DOHH2 (cell line): ENCODE measurements around the gene ROBO1.

ENCODE experiments used
- H3F3A ChIP-seq: fragments of 200-600 bp; sonication (generic), shearing (Covaris generic); 2 replicates; pipeline ENCODE4 v1.6.0; 2016; ENCODE audit warnings: antibody characterized with exemption, mild to moderate bottlenecking; ENCODE audit not compliant: control insufficient read depth, insufficient read depth
- H3K27ac ChIP-seq: fragments of 200-600 bp; sonication (generic); 2 replicates; pipeline ENCODE4 v1.5.1; 2014; ENCODE audit warnings: low read depth, mild to moderate bottlenecking, low read length, moderate library complexity
- H3K27me3 ChIP-seq: fragments of 200-600 bp; sonication (generic); 2 replicates; pipeline ENCODE4 v1.6.1; 2014; ENCODE audit warnings: mild to moderate bottlenecking, low read length, mixed read lengths; ENCODE audit not compliant: control insufficient read depth
- H3K36me3 ChIP-seq: fragments of 200-600 bp; sonication (generic); 2 replicates; pipeline ENCODE4 v1.6.1; 2014; ENCODE audit warnings: mild to moderate bottlenecking, low read length, moderate library complexity, mixed read lengths; ENCODE audit not compliant: control insufficient read depth
- H3K4me1 ChIP-seq: fragments of 200-600 bp; sonication (generic); 2 replicates; pipeline ENCODE4 v1.6.1; 2014; ENCODE audit warnings: mild to moderate bottlenecking, low read length, mixed read lengths; ENCODE audit not compliant: control insufficient read depth
- H3K4me2 ChIP-seq: fragments of 200-600 bp; sonication (generic); 2 replicates; pipeline ENCODE4 v1.6.0; 2014; ENCODE audit warnings: mild to moderate bottlenecking, low read length, moderate library complexity
- H3K4me3 ChIP-seq: fragments of 200-600 bp; sonication (generic); 2 replicates; pipeline ENCODE4 v1.5.1; 2014; ENCODE audit warnings: mild to moderate bottlenecking, low read length, mixed read lengths
- H3K79me2 ChIP-seq: fragments of 200-600 bp; sonication (generic); 2 replicates; pipeline ENCODE4 v1.6.1; 2014; ENCODE audit warnings: mild to moderate bottlenecking, low read length, mixed read lengths; ENCODE audit not compliant: control insufficient read depth
- H3K9me2 ChIP-seq: fragments of 200-600 bp; sonication (generic); replicated peaks from 2 replicates; pipeline ENCODE4 v1.6.1; 2014; ENCODE audit warnings: mild to moderate bottlenecking, low read length, mixed read lengths; ENCODE audit not compliant: control insufficient read depth
- H3K9me3 ChIP-seq: fragments of 200-600 bp; sonication (generic); 2 replicates; pipeline ENCODE4 v1.6.1; 2014; ENCODE audit warnings: antibody characterized with exemption, low read length, mixed read lengths; ENCODE audit not compliant: control insufficient read depth, insufficient read depth
- H4K20me1 ChIP-seq: fragments of 200-600 bp; sonication (generic); 2 replicates; pipeline ENCODE4 v1.6.0; 2014; ENCODE audit warnings: low read depth, mild to moderate bottlenecking, antibody characterized with exemption, low read length, moderate library complexity; ENCODE audit not compliant: control insufficient read depth, insufficient read depth
- EZH2phosphoT487 ChIP-seq: fragments of 200-600 bp; sonication (generic); IDR thresholded peaks from 2 replicates; pipeline ENCODE4 v1.6.1; 2017; ENCODE audit warnings: borderline replicate concordance, mild to moderate bottlenecking, antibody characterized with exemption, low read length, moderate library complexity, mixed read lengths
- TF ChIP-seq, protein P1 (sequence below): fragments of 200-600 bp; sonication (generic); IDR thresholded peaks from one replicate; pipeline ENCODE4 v1.5.1; 2014; ENCODE audit warnings: antibody characterized with exemption, mild to moderate bottlenecking, low read depth, low read length; ENCODE audit not compliant: poor library complexity, severe bottlenecking

Gene ROBO1

DNA sequence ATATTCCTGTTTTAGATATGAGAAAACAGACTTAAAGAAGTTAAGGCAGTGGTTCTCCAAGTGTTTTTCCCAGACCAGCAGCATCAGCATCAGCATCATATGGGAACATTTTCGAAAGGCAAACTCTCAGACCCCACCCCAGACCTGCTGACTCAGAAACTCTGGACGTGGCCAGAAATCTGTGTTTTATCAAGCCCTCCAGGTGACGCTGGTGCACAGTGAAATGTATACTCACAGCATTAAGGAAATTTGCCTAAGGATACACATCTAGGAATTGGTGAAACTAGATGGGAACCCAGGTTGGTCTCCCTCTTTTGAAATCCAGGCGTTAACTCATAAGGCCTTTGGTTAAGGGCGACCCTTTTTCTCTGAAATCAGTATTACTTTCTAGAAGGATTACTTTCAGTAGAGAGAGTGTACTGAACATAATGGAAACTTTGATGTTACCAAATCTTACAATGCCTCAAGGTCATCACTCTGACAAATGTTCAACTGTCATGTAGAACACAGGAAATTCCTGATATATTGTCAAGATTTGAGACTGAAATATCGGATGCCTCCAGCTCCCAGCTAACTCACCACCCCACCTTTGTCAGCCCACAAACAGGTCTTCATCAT is 910.2 kb downstream of the ROBO1 start:
- Histone ChIP-seq H3F3A (no peaks in the 10 kb centered on the region), H3K9me2 (no peaks in the 10 kb centered on the region), H3K9me3 (no peaks in the 10 kb centered on the region; the same call in 1 of the 2 replicates), H3K36me3 (no peaks in the 10 kb centered on the region), H4K20me1 (no peaks in the 10 kb centered on the region), H3K4me2 (no peak overlapping the region), H3K79me2 (no peaks in the 10 kb centered on the region), H3K4me1 (no peaks in the 10 kb centered on the region), H3K27ac (no peak overlapping the region), H3K4me3 (no peak overlapping the region), H3K27me3 (no peaks in the 10 kb centered on the region)
- TF ChIP-seq, protein P1, sequence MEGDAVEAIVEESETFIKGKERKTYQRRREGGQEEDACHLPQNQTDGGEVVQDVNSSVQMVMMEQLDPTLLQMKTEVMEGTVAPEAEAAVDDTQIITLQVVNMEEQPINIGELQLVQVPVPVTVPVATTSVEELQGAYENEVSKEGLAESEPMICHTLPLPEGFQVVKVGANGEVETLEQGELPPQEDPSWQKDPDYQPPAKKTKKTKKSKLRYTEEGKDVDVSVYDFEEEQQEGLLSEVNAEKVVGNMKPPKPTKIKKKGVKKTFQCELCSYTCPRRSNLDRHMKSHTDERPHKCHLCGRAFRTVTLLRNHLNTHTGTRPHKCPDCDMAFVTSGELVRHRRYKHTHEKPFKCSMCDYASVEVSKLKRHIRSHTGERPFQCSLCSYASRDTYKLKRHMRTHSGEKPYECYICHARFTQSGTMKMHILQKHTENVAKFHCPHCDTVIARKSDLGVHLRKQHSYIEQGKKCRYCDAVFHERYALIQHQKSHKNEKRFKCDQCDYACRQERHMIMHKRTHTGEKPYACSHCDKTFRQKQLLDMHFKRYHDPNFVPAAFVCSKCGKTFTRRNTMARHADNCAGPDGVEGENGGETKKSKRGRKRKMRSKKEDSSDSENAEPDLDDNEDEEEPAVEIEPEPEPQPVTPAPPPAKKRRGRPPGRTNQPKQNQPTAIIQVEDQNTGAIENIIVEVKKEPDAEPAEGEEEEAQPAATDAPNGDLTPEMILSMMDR: no peak
- TF ChIP-seq EZH2phosphoT487: no peak

DNA sequence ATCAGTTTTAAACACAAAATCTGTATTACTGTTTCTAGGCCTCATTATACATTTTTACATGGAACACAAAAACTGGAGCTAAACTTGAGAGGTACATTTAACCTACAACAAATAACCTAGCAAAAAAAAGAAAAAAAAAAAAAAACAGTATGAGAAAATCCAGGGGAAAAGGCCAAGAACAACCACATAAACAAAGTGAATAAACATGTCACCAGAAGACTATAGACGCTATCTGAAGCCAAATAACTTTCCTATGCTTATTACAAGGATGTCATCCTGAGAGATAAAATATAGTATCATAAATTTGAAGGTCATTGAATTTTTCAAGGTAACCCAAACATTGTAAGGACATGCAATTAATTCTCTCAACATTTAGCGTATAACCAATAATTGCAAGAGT is 911.6 kb downstream of the ROBO1 start:
- Histone ChIP-seq H3F3A (no peaks in the 10 kb centered on the region), H3K79me2 (no peaks in the 10 kb centered on the region), H3K9me2 (no peaks in the 10 kb centered on the region), H4K20me1 (no peaks in the 10 kb centered on the region), H3K4me3 (no peak overlapping the region), H3K9me3 (no peaks in the 10 kb centered on the region; the same call in 1 of the 2 replicates), H3K27me3 (no peaks in the 10 kb centered on the region), H3K4me2 (no peak overlapping the region), H3K27ac (no peak overlapping the region), H3K4me1 (no peaks in the 10 kb centered on the region), H3K36me3 (no peaks in the 10 kb centered on the region)
- no peak for TF ChIP-seq EZH2phosphoT487
- TF ChIP-seq, protein P1: no peak

- Histone ChIP-seq H3K9me3 (no peaks in the 10 kb centered on the region; the same call in 1 of the 2 replicates), H3K9me2 (no peaks in the 10 kb centered on the region), H3K36me3 (no peaks in the 10 kb centered on the region), H3K27ac (no peak overlapping the region), H3K4me1 (no peaks in the 10 kb centered on the region), H3K4me3 (no peak overlapping the region), H3K4me2 (no peak overlapping the region), H3K27me3 (no peaks in the 10 kb centered on the region), H3K79me2 (no peaks in the 10 kb centered on the region), H3F3A (no peaks in the 10 kb centered on the region), H4K20me1 (no peaks in the 10 kb centered on the region)
- TF ChIP-seq EZH2phosphoT487: no peak
- TF ChIP-seq, protein P1: no peak
Measured at GRCh38 chr3:78855190-78855589, 912.6 kb downstream of the ROBO1 start.
